Measurements from ENCODE around the gene LIPC.

DNA sequence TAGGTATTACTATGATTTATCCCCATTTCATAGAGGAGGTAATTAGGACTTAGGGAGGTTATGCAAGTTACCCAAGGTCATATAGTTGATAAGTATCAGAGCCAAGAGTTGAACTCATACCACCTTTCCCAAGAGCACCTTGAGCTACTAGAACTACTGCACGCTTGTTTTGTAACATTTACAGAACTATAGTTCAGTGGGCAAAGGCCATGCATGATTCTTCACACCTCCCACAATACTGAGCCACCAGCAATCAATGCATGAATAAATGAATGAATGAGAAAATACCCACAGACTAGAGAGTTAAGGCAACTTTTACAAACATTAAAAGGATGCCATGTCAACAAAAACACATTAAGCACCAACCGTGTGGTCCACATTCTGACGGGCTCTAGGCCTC, 46.8 kb downstream of the LIPC start:
- TF ChIP-seq POLR2A (IDR thresholded peaks at IDR 0.05; ENCODE audit: low read length) (no peak), GATA1 (IDR thresholded peaks at IDR 0.05; ENCODE audit: low read depth, low read length) (no peak)

Measured in erythroblast (primary cell).